ENCODE results near the gene ADCYAP1R1. TPM values are rescaled to one million over a fixed set of nuclear protein-coding genes. Genes with fewer than 3 reads are reported as not detected.

Gene ADCYAP1R1
- total RNA-seq, 1 experiment from 2014 or later: 0.12 TPM

GRCh38 chr7:31102973-31103850 lies 51.1 kb downstream of the ADCYAP1R1 start:
- Histone ChIP-seq H3K9me2 (ENCODE audit: insufficient read depth) (no peaks in the 10 kb centered on the region), H3K79me2 (ENCODE audit: insufficient read depth, low read length) (no peaks in the 10 kb centered on the region), H3K4me3 (replicated peaks in 1 of 2; ENCODE audit: low read depth in 1 of 2, low read length in 2 of 2) (no peak overlapping the region), H3K4me1 (ENCODE audit: control insufficient read depth in 1 of 2, insufficient read depth in 2 of 2, low read length in 2 of 2) (no peaks in the 10 kb centered on the region), H2AFZ (ENCODE audit: low read depth, low read length, poor library complexity, severe bottlenecking) (no peak overlapping the region), H4K20me1 (ENCODE audit: insufficient read depth) (no peaks in the 10 kb centered on the region), H3K9ac (ENCODE audit: low read length) (no peak overlapping the region), H3K4me2 (ENCODE audit: low read length) (no peak overlapping the region), H3K27ac (ENCODE audit: low read depth, low read length) (no peak overlapping the region), H3K36me3 (ENCODE audit: control insufficient read depth in 1 of 2, insufficient read depth in 2 of 2, low read length in 2 of 2) (no peaks in the 10 kb centered on the region), H3K9me3 (ENCODE audit: control insufficient read depth in 1 of 2, insufficient read depth in 1 of 2, low read depth in 1 of 2, low read length in 2 of 2) (no peaks in the 10 kb centered on the region), H3K27me3 (ENCODE audit: insufficient read depth, low read length) (peaks cover 61% of the 10 kb centered on the region)
- POLR2A ChIA-PET: interaction anchor here (0.6 kb wide), 1 partner anchor 73 kb away, joined by 3 read pairs; no protein-coding TSS in a partner anchor
- intact Hi-C loops (cut with micrococcal nuclease): no loop called here
- no TSS peak for BruUV-seq (replicated peaks)
- TF ChIP-seq CTCF (IDR thresholded peaks at IDR 0.05 in 2 of 3, conservative IDR thresholded peaks at IDR 0.05 in 1 of 3; ENCODE audit: borderline replicate concordance in 1 of 3, insufficient read depth in 1 of 3, low read depth in 2 of 3, low read length in 2 of 3) (no peak), SIN3A (IDR thresholded peaks at IDR 0.05; ENCODE audit: low read depth) (no peak), ZNF274 (IDR thresholded peaks at IDR 0.05; ENCODE audit: low read depth, low read length) (no peak), TCF7L2 (IDR thresholded peaks at IDR 0.05; ENCODE audit: borderline replicate concordance, extremely low read depth, insufficient read depth, insufficient read length) (no peak), POLR2A (IDR thresholded peaks at IDR 0.05; ENCODE audit: borderline replicate concordance, extremely low read depth, insufficient read depth, insufficient read length) (no peak), SP1 (IDR thresholded peaks at IDR 0.05; ENCODE audit: low read depth) (no peak), RAD21 (IDR thresholded peaks at IDR 0.05; ENCODE audit: low read depth) (no peak), ELF1 (IDR thresholded peaks at IDR 0.05; ENCODE audit: borderline replicate concordance, low read depth) (no peak), SRF (IDR thresholded peaks at IDR 0.05; ENCODE audit: low read depth) (no peak)
- RAD21 ChIA-PET (ENCODE audit: low non-redundant PET in 1 of 2, low total read pairs in 2 of 2, uncharacterized antibody in 2 of 2, unreplicated experiment in 2 of 2): no interaction called here
- ATAC-seq (no peak), DNase-seq (ENCODE audit: low read depth, low spot score) (no peak)
- CTCF ChIA-PET: no interaction called here

Measured in HCT116 (cell line).